GM21390 (cell line): ENCODE results near the gene GRAMD1A.
"Not testable (repeated sequence)": the region's sequence is repeated elsewhere in the genome, so short reads cannot be mapped to it uniquely, and the experiment has no call there.

Source experiments
- ATAC-seq: cut with Tn5 transposase; IDR thresholded peaks from one replicate; pipeline ENCODE4 v1.9.1; 2021; ENCODE audit not compliant: unreplicated experiment

Gene GRAMD1A

GRCh38 chr19:35034005-35034502 is 33.9 kb downstream of the GRAMD1A start:
- no peak for ATAC-seq

GRCh38 chr19:35034588-35035382 is 34.7 kb downstream of the GRAMD1A start:
- no peak for ATAC-seq

GRCh38 chr19:35037716-35038622 is 37.8 kb downstream of the GRAMD1A start:
- ATAC-seq: no peak

- ATAC-seq: no peak
Measured at GRCh38 chr19:35038623-35039512, 38.7 kb downstream of the GRAMD1A start.

GRCh38 chr19:35039881-35040825 is 40.0 kb downstream of the GRAMD1A start:
- no peak for ATAC-seq

- ATAC-seq: no peak
Measured at GRCh38 chr19:35040826-35041547, 40.9 kb downstream of the GRAMD1A start.

GRCh38 chr19:35041548-35042055 is 41.5 kb downstream of the GRAMD1A start, which contains the start of gene HPN:
HPN (plus strand) TSS chr19:35041721; CDS start chr19:35042507, 786 bp downstream.
- no peak for ATAC-seq

- ATAC-seq: no peak
Measured at GRCh38 chr19:35042056-35042730, 42.1 kb downstream of the GRAMD1A start.

GRCh38 chr19:35042954-35043604 is 43.0 kb downstream of the GRAMD1A start:
- ATAC-seq: no peak

- no peak for ATAC-seq
Measured at GRCh38 chr19:35043906-35044305, 43.8 kb downstream of the GRAMD1A start.

- ATAC-seq: no peak
Measured at GRCh38 chr19:35044317-35045117, 44.4 kb downstream of the GRAMD1A start.

GRCh38 chr19:35045667-35046300 is 45.7 kb downstream of the GRAMD1A start:
- ATAC-seq: no peak

- no peak for ATAC-seq
Measured at GRCh38 chr19:35046461-35046860, 46.3 kb downstream of the GRAMD1A start.

- no peak for ATAC-seq
Measured at GRCh38 chr19:35048911-35049411, 48.8 kb downstream of the GRAMD1A start.

GRCh38 chr19:35049456-35049855 is 49.3 kb downstream of the GRAMD1A start:
- ATAC-seq: no peak

- ATAC-seq: not testable (repeated sequence)
Measured at GRCh38 chr19:35050662-35051061, 50.5 kb downstream of the GRAMD1A start.
